Tibial nerve (tissue), 3 donors: Measurements from ENCODE around the gene UPF3A.

Experiments
- CTCF ChIP-seq, 5 experiments: fragments of 200-600 bp in 3 of 5; fragments of 450-650 bp in 2 of 5; sonication (generic) in 3 of 5; IDR thresholded peaks; one replicate each; pipeline ENCODE4 v1.5.1; 2016 to 2019; ENCODE audit warnings: antibody characterized with exemption in 5 of 5, mild to moderate bottlenecking in 3 of 5, moderate library complexity in 2 of 5
- POLR2A ChIP-seq, 2 donors: fragments of 450-650 bp; IDR thresholded peaks; one replicate each; pipeline ENCODE4 v1.6.1; 2017; ENCODE audit warnings: antibody characterized with exemption in 2 of 2, mild to moderate bottlenecking in 2 of 2, moderate library complexity in 2 of 2

- no peak for TF ChIP-seq POLR2A (IDR thresholded peaks at IDR 0.05)
- no peak for TF ChIP-seq CTCF (IDR thresholded peaks at IDR 0.05)
Measured at GRCh38 chr13:114303700-114304327, 22.4 kb downstream of the UPF3A start.
